GM12873 (cell line): ENCODE measurements around the gene FUT1.
A peak's percentile ranks its signal among the peaks of the same experiment; 100 is the strongest.

Experiments used
- CTCF ChIP-seq: IDR thresholded peaks from 2 replicates; pipeline ENCODE4 v1.5.1; 2012; ENCODE audit warnings: low read depth, mild to moderate bottlenecking, moderate library complexity, low read length, control low read depth; ENCODE audit not compliant: insufficient read depth; ENCODE audit errors: missing control alignments

The FUT1 gene

GRCh38 chr19:48740164-48740972 lies 12.1 kb downstream of the FUT1 start, which contains the start of gene RASIP1:
Gene RASIP1 (minus strand): TSS chr19:48740610. CDS start chr19:48740282, 328 bp downstream.
- TF ChIP-seq CTCF = no peak

GRCh38 chr19:48739404-48740163 lies 12.9 kb downstream of the FUT1 start:
- no peak for TF ChIP-seq CTCF

GRCh38 chr19:48738557-48739403 lies 13.7 kb downstream of the FUT1 start:
- TF ChIP-seq CTCF = peak; percentile 35

- no peak for TF ChIP-seq CTCF
Observed at GRCh38 chr19:48737360-48737998, 15.0 kb downstream of the FUT1 start.

- no peak for TF ChIP-seq CTCF
Observed at GRCh38 chr19:48735031-48735615, 17.3 kb downstream of the FUT1 start.

- TF ChIP-seq CTCF = no peak
Observed at GRCh38 chr19:48734625-48735024, 17.8 kb downstream of the FUT1 start.
